NCI-H2171 (cell line): ENCODE results near the gene TENT4B.
A peak's percentile ranks its signal among the peaks of the same experiment; 100 is the strongest.
"Not testable (repeated sequence)": the region's sequence is repeated elsewhere in the genome, so short reads cannot be mapped to it uniquely, and the experiment has no call there.

Experiments used
- DNase-seq: peaks from one replicate; lab custom pipeline; 2025; lab: John Stamatoyannopoulos, UW

The TENT4B gene

DNA sequence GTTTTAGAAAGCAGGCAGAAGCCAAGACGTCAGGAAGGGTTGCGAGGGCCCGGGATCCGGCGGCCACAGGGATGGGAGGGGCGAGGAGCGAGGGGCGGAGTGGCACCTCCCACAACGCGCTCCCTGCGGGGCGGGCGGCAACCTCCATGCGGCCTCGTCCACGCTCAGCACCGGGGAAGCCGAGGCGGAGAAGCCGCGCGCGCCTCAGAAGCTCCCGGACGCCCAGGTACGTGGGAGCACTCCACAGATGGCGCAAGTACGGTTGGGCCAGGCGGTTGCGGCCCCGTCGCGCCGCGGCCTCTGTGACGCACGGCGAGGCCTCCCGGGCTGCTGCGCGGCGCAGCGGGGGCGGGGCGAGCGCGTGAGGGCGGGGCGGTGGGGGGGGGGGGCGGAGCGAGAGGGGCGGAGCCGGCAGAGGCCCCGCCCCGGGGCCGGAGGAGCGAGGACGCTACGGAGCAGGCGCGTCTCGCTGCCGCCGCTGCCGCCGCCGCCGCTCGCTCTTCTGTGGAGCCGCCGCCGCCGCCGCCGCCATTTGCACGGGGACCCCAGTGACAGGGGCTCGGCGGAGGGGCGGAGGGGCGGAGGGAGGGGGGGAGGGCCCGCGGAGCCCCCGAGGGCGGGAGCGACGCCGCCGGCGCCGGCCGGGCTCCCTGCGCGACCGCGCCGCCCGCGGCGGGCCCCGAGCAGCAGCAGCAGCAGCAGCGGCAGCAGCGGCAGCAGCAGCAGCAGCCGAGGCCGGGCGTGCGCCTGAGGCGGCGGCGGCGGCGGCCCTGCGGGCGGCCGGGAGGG, at the start of gene TENT4B:
Gene TENT4B (plus strand): TSS at position 500 of the 789 bp plus-strand sequence. CDS start 316 bp downstream, outside the sequence.
- DNase-seq, result peak; percentile 74

GRCh38 chr16:50103764-50104163, 49.3 kb upstream of the TENT4B start:
- DNase-seq, result no peak

- no peak for DNase-seq
Measured at GRCh38 chr16:50114357-50115129, 38.6 kb upstream of the TENT4B start.

GRCh38 chr16:50120711-50121110, 32.4 kb upstream of the TENT4B start:
- no peak for DNase-seq

- DNase-seq, result no peak
Measured at GRCh38 chr16:50121278-50121677, 31.8 kb upstream of the TENT4B start.

DNA sequence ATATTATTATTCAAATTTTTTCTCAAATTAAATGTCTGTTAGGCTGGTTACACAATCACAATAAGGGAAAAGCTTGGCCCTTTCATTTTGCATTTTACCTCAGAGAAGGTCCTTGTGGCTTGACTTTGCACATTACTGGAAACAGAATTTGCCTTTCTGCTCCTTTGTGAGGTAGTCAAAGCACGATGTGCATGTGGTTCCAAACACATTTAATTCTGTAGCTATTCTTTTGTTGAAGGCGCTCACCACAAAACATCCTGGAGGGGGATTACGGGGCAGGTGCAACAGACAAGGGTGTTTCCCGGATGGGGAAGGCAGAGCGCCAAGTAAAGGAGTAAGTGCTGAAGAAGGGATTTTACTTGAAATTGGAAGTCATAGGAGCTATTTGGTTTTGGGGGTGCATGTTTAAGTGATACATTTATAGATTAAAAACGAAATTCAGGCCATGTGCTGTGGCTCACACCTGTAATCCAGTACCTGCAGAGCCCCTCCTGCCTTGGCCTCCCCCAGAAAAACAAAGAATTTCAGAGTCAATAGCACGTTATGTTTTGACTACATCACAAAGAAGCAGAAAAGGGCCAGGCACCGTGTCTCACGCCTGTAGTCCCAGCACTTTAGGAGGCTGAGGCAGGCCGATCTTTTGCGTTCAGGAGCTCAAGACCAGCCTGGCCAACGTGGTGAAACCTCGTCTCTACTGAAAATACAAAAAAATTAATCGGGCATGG, 31.2 kb upstream of the TENT4B start:
- DNase-seq, result no peak

- DNase-seq, result no peak
Measured at GRCh38 chr16:50123417-50123816, 29.7 kb upstream of the TENT4B start.

DNA sequence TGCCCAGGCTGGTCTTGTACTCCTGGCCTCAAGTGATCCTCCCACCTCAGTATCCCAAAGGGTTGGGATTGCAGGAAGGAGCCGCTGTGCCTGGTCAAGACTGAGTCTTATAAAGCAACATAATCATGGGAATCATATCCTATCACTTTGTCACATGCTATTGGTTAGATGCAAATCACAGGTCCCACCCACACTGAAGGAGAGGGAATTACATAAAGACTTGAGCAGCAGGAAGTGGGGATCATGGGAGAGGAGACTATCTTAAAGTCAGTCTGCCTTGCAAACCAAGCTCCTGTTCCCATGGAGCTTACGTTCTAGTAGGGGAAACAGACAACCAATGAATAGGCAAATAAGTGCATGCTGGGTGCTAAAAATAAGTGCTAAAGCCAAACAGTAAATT, 28.3 kb upstream of the TENT4B start:
- DNase-seq, result no peak

DNA sequence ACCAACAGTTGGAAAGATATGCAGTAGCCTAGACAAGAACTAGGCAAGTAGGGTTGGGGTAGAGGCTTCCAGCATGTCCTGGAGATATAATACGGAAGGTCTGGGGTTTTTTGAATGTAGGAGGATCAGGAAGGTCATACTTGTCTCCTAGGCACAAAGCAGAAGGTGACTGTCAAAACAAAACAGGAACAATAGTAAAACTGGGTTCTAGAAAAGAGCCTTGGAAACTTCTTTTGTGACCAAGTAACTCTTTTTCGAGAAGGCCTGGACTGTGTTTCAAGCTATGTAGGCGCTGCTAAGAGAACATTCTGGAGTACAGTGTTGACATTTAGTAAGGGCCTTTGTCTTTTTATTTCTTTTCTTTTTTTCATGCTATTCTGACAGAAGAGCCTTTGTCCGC, 26.9 kb upstream of the TENT4B start:
- no peak for DNase-seq

DNA sequence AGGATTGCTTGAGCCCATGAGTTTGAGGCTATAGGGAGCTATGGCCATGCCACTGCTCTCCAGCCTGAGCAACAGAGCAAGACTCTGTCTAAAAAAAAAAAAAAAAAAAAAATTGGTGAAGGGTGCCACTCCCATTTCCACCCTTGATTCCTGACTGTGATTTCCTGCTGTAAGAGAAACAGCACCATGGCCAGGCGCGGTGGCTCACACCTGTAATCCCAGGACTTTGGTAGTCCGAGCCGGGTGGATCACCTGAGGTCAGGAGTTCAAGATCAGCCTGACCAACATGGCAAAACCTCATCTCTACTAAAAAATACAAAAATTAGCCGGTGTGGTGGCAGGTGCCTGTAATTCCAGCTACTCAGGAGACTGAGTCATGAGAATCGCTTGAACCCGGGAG, 20.5 kb upstream of the TENT4B start:
- DNase-seq, result not testable (repeated sequence)

DNA sequence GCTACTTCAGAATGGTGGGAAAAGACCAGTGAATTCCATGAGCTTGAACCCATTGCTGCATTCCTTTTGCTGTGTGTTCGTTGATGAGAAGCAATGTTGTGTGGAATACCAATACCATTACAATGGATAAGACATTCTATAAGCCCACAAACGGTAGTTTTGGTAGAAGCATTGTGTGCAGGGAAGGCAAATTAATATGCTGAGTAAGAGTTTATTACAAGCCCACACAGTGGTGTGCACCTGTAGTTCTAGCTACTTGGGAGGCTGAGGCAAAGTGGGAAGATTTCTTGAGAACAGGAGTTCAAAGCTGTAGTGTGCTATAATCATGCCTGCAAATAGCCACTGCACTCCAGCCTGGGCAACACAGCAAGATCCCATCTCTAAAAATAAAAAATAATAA, 19.9 kb upstream of the TENT4B start:
- DNase-seq, result no peak

GRCh38 chr16:50136399-50136798, 16.7 kb upstream of the TENT4B start:
- no peak for DNase-seq

DNA sequence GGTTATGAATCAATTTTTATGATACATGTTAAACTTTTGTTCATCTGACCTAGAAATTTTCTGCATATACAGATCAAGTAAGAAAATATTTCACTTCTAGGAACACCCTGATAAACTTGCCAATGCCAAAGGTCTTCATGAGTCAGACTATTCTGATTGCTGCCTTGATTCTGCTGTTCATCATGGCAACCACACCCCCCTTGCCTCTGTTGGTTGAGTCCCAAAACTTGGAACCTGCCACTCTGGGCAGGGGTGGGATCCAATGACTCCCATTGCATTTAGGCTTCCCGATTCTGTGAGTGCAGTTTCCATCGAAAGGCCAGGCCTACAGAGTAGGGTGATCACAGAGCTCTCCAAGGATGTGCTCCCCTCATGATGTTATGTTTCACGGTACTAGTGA, 15.8 kb upstream of the TENT4B start:
- DNase-seq, result no peak

DNA sequence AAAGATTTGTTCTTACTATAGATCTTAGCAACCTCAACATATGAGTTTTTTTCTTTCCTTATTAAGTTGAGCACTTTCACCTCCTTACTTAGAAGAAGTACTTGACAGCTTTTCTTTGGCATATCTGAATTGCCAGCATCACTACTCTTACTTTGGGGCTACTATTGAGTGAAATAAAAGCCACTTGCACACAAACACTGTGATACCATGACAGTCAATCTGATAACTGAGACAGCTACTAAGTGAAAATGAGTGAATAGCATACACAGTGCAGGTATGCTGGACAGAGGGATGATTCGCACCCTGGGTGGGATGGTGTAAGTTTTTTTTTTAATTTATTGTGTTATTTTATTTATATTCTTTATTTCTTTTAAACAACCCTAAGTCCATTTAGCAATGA, 13.5 kb upstream of the TENT4B start:
- DNase-seq, result no peak

GRCh38 chr16:50144211-50144610, 8.9 kb upstream of the TENT4B start:
- peak; percentile 38 for DNase-seq

- DNase-seq, result no peak
Measured at GRCh38 chr16:50146479-50147435, 6.3 kb upstream of the TENT4B start.

GRCh38 chr16:50151322-50151721, 1.8 kb upstream of the TENT4B start:
- DNase-seq, result no peak

- DNase-seq, result no peak
Measured at GRCh38 chr16:50151756-50152155, 1.4 kb upstream of the TENT4B start.

GRCh38 chr16:50152351-50152806, 727 bp upstream of the TENT4B start:
- DNase-seq, result no peak

- no peak for DNase-seq
Measured at GRCh38 chr16:50153596-50154419, 702 bp downstream of the TENT4B start.
